ENCODE results near the gene GAB2. TPM values are rescaled to one million over a fixed set of nuclear protein-coding genes. Genes with fewer than 3 reads are reported as not detected.

GAB2 gene
- total RNA-seq, 1 donor from 2014 or later: 15.9 TPM

DNA sequence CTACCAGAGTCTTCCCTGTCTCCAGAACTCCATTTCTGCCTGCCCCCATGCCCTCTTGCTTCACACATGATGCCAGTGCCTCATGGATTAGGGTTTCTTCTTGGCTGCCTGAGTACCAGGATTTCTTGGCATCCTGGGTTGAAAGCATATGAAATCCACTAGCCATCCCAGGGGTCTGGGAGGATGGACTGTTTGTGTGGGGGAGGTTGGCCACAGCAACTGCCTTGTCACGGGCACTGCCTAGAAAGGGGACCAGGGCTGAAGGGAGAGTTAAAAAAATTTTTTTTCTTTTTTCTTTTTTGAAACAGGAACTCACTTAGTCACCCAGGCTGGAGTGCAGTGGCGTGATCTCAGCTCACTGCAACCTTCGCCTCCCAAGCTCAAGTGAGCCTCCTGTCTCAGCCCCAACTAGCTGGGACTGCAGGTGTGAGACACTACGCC is 224.7 kb downstream of the GAB2 start:
- intact Hi-C loops (cut with micrococcal nuclease): no loop called here
- no peak for DNase-seq (ENCODE audit: low spot score)
- H3K9me3 Mint-ChIP-seq: no peaks in the 10 kb centered on the region
- H3K27ac Mint-ChIP-seq: peak overlapping the region; percentile 72
- H3K4me3 Mint-ChIP-seq: peak overlapping the region; percentile 65
- peaks cover 24% of the 10 kb centered on the region for H3K36me3 Mint-ChIP-seq (ENCODE audit: low read depth)
- H3K4me1 Mint-ChIP-seq (ENCODE audit: low read depth): peaks cover 55% of the 10 kb centered on the region
- H3K27me3 Mint-ChIP-seq (ENCODE audit: insufficient read depth): no peaks in the 10 kb centered on the region

GRCh38 chr11:78192223-78192719 is 225.3 kb downstream of the GAB2 start:
- intact Hi-C loops (cut with micrococcal nuclease): no loop called here
- H3K27me3 Mint-ChIP-seq (ENCODE audit: insufficient read depth): no peaks in the 10 kb centered on the region
- H3K4me1 Mint-ChIP-seq (ENCODE audit: low read depth): peaks cover 60% of the 10 kb centered on the region
- peak overlapping the region; percentile 72 for H3K27ac Mint-ChIP-seq
- DNase-seq (ENCODE audit: low spot score): no peak
- no peak overlapping the region for H3K4me3 Mint-ChIP-seq
- H3K36me3 Mint-ChIP-seq (ENCODE audit: low read depth): peaks cover 28% of the 10 kb centered on the region
- no peaks in the 10 kb centered on the region for H3K9me3 Mint-ChIP-seq

GRCh38 chr11:78190871-78191538 is 226.6 kb downstream of the GAB2 start:
- Mint-ChIP-seq H3K27ac (peak overlapping the region; percentile 8), H3K4me1 (ENCODE audit: low read depth) (peaks cover 72% of the 10 kb centered on the region), H3K9me3 (no peaks in the 10 kb centered on the region), H3K36me3 (ENCODE audit: low read depth) (peaks cover 30% of the 10 kb centered on the region), H3K4me3 (peak overlapping the region; percentile 99), H3K27me3 (ENCODE audit: insufficient read depth) (no peaks in the 10 kb centered on the region)
- intact Hi-C loops (cut with micrococcal nuclease): no loop called here
- no peak for DNase-seq (ENCODE audit: low spot score)

DNA sequence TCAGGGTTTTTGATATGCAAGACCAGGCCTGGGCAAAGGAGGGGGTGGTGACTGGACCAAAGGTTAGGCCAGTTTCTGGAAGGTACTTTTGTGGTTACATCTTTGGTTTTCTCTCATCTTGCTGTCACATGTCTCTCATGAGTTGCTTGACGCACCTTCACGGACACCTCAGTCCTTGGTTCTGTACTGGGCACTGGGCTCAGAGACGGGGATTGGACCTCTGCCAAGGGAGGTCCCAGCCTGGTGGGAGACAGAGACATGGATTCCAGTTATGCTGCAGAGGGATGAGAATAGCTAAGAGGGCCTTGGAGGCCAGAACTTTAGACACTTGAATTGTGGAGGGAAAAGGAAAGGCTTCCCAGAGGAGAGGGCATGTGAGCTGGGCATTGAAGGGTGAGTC is 227.2 kb downstream of the GAB2 start:
- Mint-ChIP-seq H3K9me3 (no peaks in the 10 kb centered on the region), H3K4me3 (peak overlapping the region; percentile 99), H3K27me3 (ENCODE audit: insufficient read depth) (no peaks in the 10 kb centered on the region), H3K27ac (no peak overlapping the region), H3K4me1 (ENCODE audit: low read depth) (peaks cover 75% of the 10 kb centered on the region), H3K36me3 (ENCODE audit: low read depth) (peaks cover 30% of the 10 kb centered on the region)
- intact Hi-C loops (cut with micrococcal nuclease): no loop called here
- no peak for DNase-seq (ENCODE audit: low spot score)

DNA sequence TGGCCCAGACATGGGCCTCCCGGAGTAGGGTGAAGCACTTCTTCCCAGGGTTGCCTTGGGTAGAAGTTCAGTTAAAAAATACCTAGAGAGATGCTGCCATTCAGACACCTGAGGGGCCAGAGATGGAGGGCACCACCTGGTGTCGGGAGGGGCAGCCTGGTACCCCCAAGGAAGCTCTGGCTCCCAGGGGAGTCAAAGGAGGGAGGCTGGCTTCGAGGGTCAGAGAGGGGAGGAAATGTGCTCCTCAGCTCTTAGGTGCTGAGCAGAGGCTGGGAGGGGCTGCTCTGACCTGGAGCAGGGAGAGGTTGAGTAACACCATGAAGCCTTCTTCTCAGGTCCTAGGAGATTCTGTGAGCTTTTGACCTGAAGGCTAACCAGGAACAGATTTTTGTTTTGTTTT is 227.8 kb downstream of the GAB2 start:
- intact Hi-C loops (cut with micrococcal nuclease): loop anchor here (2.0 kb wide), 2 partner anchors 103 to 275 kb away; no protein-coding TSS in a partner anchor
- Mint-ChIP-seq H3K4me1 (ENCODE audit: low read depth) (peaks cover 70% of the 10 kb centered on the region), H3K4me3 (peak overlapping the region; percentile 99), H3K36me3 (ENCODE audit: low read depth) (peaks cover 30% of the 10 kb centered on the region), H3K9me3 (no peaks in the 10 kb centered on the region), H3K27me3 (ENCODE audit: insufficient read depth) (no peaks in the 10 kb centered on the region), H3K27ac (peak overlapping the region; percentile 90)
- DNase-seq (ENCODE audit: low spot score): no peak

DNA sequence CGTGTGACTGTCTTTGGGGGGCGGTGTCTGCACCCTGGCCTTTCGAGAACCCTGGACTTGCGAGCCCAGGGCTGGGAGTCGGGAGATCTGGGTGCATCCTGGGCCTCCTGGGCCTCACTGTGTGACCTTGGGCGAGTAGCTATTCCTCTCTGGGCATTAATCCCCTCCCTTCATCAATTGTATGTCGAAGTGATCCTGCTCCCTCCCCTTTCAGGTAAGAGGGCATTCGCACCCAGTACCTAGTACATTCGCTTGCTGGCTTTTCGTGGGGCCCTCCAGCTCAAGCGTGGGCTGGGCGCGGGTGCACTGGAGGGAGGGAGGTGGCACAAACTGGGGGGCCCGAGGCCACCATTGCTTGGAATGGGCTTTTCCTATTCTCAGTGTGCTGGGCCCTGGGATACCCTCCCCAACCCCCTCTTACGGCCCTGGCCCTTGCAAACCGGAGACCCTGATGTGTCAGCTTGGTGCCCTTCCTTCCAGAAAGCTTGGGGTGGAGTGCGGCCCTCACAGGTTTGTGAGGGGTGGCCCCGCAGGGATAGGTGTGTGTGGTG is 228.4 kb downstream of the GAB2 start:
- H3K9me3 Mint-ChIP-seq: no peaks in the 10 kb centered on the region
- DNase-seq (ENCODE audit: low spot score): no peak
- no peaks in the 10 kb centered on the region for H3K27me3 Mint-ChIP-seq (ENCODE audit: insufficient read depth)
- H3K27ac Mint-ChIP-seq: peak overlapping the region; percentile 90
- H3K4me1 Mint-ChIP-seq (ENCODE audit: low read depth): peaks cover 64% of the 10 kb centered on the region
- peaks cover 27% of the 10 kb centered on the region for H3K36me3 Mint-ChIP-seq (ENCODE audit: low read depth)
- intact Hi-C loops (cut with micrococcal nuclease): loop anchor here (2.0 kb wide), 2 partner anchors 104 to 276 kb away; no protein-coding TSS in a partner anchor
- peak overlapping the region; percentile 99 for H3K4me3 Mint-ChIP-seq

DNA sequence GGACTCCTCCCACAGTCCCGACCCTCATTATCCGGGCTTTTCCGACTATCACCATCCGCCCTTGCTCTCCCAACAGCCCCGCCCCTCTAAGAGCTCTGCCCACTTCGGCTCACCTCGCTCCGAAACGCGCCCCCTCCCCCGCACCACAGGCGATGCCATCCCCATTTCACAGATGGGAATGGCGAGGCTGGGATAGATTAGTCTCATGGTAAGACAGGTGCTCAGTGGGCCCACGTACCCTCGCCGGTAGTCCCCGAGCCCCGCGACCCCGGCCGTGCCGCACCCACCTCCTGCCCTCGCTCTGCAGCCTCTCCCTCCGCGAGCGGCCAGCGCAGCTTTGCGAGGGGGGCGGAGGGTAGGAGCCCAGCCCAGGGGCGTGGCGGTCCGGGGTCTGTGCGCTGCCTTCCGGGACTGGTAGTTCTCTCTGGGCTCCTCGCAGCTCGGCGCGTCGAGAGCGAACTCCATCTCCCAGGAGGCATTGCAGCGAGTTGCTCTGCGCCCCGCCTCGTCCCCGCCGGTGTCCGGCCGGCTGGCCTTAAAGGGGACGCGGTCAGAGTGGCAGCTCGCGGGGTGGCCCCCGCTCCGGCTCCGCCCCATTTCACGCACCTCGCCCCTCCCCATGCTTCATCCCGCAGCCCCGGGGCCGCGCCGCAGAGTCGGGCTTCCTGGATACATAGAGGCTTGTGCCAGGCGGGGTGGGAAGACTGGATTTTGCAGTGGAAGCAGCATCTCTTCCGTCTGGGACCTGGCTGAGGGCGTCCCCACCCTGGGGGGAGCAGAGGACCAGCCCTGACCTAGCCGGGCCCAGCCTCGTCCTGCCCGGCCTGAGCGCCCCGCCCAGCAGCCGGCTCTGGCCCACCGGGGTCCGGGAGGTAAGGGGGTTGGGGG is 229.1 kb downstream of the GAB2 start, which contains the start of the genes KCTD21 and USP35:
Gene KCTD21 (minus strand): TSS at position 341 of the 888 bp plus-strand sequence. CDS start 14,072 bp downstream, outside the sequence.
Gene USP35 (plus strand): TSS at position 634 of the 888 bp plus-strand sequence. CDS start 7,327 bp downstream, outside the sequence.
- Mint-ChIP-seq H3K27ac (peak within 1 kb of the TSS; percentile 100), H3K4me3 (peak within 1 kb of the TSS; percentile 99), H3K4me1 (ENCODE audit: low read depth) (peaks cover 57% of the 10 kb centered on the region), H3K27me3 (ENCODE audit: insufficient read depth) (no peaks in the 10 kb centered on the region), H3K36me3 (ENCODE audit: low read depth) (peaks cover 27% of the 10 kb centered on the region), H3K9me3 (no peaks in the 10 kb centered on the region)
- peak; percentile 93 for DNase-seq (ENCODE audit: low spot score)
- intact Hi-C loops (cut with micrococcal nuclease): loop anchor here (1.0 to 2.0 kb wide), 15 partner anchors 14 to 551 kb away; partner anchors contain the start of genes ALG8, CLNS1A, GAB2 and INTS4

GRCh38 chr11:78187366-78188285 is 230.0 kb downstream of the GAB2 start:
- DNase-seq (ENCODE audit: low spot score): peak; percentile 65
- intact Hi-C loops (cut with micrococcal nuclease): loop anchor here (1.0 to 2.0 kb wide), 16 partner anchors 15 to 550 kb away; partner anchors contain the start of genes ALG8, CLNS1A, GAB2 and INTS4
- Mint-ChIP-seq H3K4me1 (ENCODE audit: low read depth) (peaks cover 52% of the 10 kb centered on the region), H3K9me3 (no peaks in the 10 kb centered on the region), H3K4me3 (peak overlapping the region; percentile 99), H3K27ac (peak overlapping the region; percentile 100), H3K27me3 (ENCODE audit: insufficient read depth) (no peaks in the 10 kb centered on the region), H3K36me3 (ENCODE audit: low read depth) (peaks cover 30% of the 10 kb centered on the region)

- Mint-ChIP-seq H3K4me3 (no peak overlapping the region), H3K36me3 (ENCODE audit: low read depth) (peaks cover 29% of the 10 kb centered on the region), H3K4me1 (ENCODE audit: low read depth) (peaks cover 15% of the 10 kb centered on the region), H3K9me3 (peaks cover 5% of the 10 kb centered on the region), H3K27ac (no peak overlapping the region), H3K27me3 (ENCODE audit: insufficient read depth) (no peaks in the 10 kb centered on the region)
- no peak for DNase-seq (ENCODE audit: low spot score)
- intact Hi-C loops (cut with micrococcal nuclease): no loop called here
Observed at GRCh38 chr11:78181185-78181584, 236.4 kb downstream of the GAB2 start.

- intact Hi-C loops (cut with micrococcal nuclease): no loop called here
- Mint-ChIP-seq H3K27ac (no peak overlapping the region), H3K4me3 (no peak overlapping the region), H3K27me3 (ENCODE audit: insufficient read depth) (no peaks in the 10 kb centered on the region), H3K36me3 (ENCODE audit: low read depth) (peaks cover 30% of the 10 kb centered on the region), H3K4me1 (ENCODE audit: low read depth) (peaks cover 11% of the 10 kb centered on the region), H3K9me3 (peaks cover 5% of the 10 kb centered on the region)
- no peak for DNase-seq (ENCODE audit: low spot score)
Observed at GRCh38 chr11:78180751-78181150, 236.9 kb downstream of the GAB2 start.

DNA sequence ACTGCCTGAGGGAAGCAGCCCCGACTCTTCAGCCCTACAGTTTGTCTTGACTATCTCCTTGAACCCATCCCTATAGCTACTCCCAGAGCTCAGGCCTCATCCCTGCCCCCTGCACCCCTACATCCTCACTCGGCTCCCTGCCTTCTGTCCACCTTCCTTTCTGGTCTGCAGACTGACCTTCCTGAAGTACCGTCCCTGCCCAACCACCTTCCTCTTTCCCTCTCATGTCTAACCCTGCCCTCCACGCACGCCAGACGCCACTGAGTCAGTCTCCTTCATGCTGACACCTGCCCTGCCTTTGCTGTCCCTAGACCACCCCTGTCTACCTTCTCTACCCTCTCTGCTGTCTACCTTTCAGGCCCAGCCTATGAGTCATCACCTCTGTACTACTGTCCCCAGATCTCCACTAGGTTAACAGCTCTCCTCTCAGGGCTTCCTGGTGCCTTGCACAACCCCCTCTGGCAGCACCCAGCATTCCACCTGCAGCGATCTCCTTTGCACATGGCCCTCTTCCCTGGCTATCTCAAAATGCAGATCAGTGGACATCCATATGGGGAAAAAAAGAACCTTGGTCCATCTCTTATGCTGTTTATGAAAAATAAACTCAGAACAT is 238.1 kb downstream of the GAB2 start:
- intact Hi-C loops (cut with micrococcal nuclease): no loop called here
- Mint-ChIP-seq H3K4me1 (ENCODE audit: low read depth) (peaks cover 9% of the 10 kb centered on the region), H3K36me3 (ENCODE audit: low read depth) (peaks cover 35% of the 10 kb centered on the region), H3K27me3 (ENCODE audit: insufficient read depth) (no peaks in the 10 kb centered on the region), H3K9me3 (peaks cover 5% of the 10 kb centered on the region), H3K4me3 (no peak overlapping the region), H3K27ac (no peak overlapping the region)
- no peak for DNase-seq (ENCODE audit: low spot score)

Data from activated T-helper 1 cell treated with anti-CD3 and anti-CD28 coated beads, Interleukin-12 subunit alpha, Interleukin-12 subunit beta, Interleukin-2, Interleukin-4 antibody, amounts not matched to agents 30 ng/mL and 10 ng/mL and 1 ng/mL, durations not matched to agents 14 hours and 24 hours and 36 hours (primary cell).